GM11168 (cell line): Measurements from ENCODE around the gene DRD5.

ENCODE experiments used
- in situ Hi-C: fragments of 300-500 bp; cut with MboI; formaldehyde crosslinking; loops from one replicate; pipeline ENCODE4 v1.12.0; 2022; ENCODE audit warnings: low sequenced_read_pairs; ENCODE audit not compliant: unreplicated experiment

DRD5 gene

DNA sequence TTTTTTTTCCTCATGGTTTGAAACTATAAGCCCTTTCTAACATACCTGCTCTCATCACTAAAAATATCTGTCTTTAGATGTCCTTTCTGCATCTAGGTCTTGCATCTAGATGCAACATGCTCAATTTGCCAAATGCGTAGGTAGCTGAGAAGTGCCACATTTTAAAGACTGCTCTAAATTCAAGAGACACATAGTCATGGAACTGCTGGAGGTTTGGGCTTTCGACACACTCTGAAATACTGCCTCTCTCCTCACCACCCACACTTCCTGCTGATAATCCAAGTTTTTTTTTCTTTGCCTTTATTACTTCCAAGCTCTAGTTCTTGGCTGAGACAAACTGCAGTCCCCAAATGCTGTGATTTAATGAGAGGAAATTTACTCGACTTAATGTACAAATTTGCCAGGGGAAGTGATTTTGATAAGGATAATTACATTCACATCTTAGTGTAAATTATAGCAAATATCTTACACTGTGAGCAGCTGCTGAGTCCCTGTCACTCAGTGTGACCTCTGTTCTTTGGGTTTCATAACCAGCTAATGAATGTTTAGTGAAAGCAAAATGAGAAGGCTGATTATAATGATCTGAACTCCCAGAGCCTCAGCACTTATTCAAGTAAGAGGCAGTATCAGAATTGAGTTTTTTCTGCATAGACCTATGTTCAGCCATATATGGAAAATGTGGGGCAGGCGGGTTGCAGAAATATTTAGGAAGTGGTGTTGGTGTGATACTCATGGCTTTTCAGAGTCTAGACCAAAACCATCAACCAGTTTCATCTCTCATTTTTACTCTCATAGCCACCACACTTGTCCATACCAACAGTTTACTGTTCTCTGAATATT lies 31.3 kb downstream of the DRD5 start:
- in situ Hi-C loops = no loop called here

DNA sequence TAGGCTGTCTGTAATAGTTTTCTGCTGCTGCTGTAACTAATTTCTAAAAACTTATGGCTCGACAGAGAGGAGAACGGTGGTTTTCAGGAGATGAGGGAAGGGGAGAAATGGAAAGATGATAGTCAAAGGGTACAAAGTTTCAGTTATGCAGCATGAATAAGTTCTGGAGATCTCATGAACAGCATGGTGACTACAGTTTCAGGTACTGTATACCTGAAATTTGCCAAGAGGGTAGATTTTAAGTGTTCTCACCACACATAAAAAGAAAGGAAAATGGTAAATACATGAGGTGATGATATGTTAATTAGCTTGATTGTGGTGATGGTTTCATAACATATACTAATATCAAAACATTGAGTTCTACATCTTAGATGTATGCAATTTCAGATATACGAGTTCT lies 34.9 kb downstream of the DRD5 start:
- in situ Hi-C loops = no loop called here

DNA sequence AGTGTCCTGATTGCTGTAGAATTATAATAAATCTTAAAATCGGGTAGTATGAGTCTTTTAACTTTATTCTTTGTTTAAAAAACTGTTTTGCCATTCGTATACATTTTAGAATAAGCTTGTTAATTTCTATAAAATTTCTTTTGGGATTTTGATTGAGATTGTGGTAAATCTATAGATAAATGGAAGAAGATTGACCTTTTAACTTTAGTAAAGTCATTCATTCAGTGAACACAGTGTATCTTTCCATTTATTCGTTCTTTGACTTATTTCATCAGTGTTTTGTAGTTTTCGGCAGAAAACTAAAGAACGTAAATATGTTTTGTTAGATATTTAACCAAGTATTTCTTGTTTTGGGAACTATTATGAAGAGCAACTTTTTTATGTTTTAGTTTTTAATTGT lies 38.9 kb downstream of the DRD5 start:
- in situ Hi-C loops = no loop called here

DNA sequence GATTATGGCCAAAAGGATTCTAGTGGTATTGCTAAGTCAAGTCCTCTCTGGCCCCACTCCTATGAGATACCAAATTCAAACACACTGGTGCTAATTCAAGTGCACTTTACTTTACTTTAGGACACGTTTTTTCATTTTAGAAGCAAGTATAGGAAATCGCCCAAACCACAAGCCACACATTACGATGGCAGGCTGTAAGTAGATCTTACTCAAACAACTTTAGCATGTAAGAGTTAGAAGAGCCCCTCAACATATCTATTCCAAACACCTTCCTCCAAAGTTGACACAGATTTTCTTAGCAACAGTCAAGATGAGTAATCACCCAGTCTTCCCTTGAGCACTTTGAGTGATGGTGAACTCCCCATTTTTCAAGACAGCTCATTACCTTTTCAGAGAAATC lies 43.6 kb downstream of the DRD5 start:
- in situ Hi-C loops = no loop called here

DNA sequence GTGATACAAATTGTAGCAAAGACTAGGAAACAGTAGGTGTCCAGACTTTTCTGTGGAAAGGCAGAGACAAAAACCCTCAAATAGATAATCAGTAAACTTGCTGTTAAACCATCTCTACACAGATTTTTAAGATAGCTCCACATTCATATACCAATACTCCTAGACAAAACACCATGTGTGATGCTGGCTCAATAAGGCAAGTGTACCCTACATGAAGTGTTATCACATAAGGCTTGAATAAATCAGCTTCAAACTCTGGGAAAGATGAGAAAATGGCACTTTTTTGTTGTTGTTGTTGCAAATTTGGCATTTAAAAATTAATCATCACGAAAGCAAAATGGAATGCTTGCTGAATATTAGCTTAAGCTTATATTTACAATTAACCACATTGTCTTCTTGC lies 45.1 kb downstream of the DRD5 start:
- in situ Hi-C loops = no loop called here

DNA sequence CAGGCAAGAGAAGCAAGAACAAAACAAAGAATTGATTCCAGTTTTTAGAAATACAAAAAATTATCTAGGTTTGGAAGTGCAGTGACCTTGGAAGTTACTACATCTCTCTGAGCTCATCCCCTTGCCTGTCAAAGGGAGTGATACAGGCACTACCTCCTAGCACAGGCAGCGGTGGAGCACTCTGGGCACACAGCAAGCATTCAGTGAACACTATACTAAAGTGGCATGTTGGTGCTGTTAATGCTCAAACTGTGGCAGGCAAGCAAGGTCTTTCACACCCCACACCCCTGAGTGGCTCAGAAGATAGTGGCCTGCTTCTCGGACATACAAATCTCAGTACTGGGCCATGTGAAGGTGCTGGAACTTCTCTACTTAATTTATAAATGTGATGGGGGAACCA lies 51.2 kb downstream of the DRD5 start:
- in situ Hi-C loops = no loop called here

DNA sequence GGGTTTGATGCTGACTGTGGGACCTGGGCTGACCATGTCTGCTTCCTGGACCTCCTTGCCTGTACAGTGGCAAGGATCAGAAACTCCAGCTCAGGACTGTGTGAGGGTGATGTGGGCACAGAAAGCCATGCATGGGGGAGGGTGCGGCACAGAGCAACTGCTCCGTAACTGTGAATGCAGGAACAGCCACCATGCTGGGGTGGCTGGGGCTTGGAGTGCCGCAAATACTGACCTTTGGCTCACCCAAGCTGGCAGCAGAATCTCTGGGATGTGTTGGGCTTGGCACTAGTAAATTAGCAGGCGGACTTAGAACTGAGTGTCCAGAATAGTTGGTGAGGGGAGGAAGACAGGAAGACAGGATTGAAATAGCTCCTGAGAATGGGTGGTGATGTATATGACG lies 52.0 kb downstream of the DRD5 start:
- in situ Hi-C loops = no loop called here
